C4-2B (cell line): ENCODE data around the gene CENATAC.
"Not testable (repeated sequence)": the region's sequence is repeated elsewhere in the genome, so short reads cannot be mapped to it uniquely, and the experiment has no call there.

ENCODE experiments used
- H3K27ac ChIP-seq: fragments of 450-650 bp; 2 replicates; pipeline ENCODE4 v1.5.1; 2017
- ZFX ChIP-seq: fragments of 450-650 bp; IDR thresholded peaks from 2 replicates; pipeline ENCODE4 v1.6.1; 2017
- TF ChIP-seq, protein P1 (sequence below): fragments of 450-650 bp; conservative IDR thresholded peaks from 2 replicates; pipeline ENCODE4 v1.5.1; 2017; ENCODE audit warnings: mild to moderate bottlenecking

The CENATAC gene

DNA sequence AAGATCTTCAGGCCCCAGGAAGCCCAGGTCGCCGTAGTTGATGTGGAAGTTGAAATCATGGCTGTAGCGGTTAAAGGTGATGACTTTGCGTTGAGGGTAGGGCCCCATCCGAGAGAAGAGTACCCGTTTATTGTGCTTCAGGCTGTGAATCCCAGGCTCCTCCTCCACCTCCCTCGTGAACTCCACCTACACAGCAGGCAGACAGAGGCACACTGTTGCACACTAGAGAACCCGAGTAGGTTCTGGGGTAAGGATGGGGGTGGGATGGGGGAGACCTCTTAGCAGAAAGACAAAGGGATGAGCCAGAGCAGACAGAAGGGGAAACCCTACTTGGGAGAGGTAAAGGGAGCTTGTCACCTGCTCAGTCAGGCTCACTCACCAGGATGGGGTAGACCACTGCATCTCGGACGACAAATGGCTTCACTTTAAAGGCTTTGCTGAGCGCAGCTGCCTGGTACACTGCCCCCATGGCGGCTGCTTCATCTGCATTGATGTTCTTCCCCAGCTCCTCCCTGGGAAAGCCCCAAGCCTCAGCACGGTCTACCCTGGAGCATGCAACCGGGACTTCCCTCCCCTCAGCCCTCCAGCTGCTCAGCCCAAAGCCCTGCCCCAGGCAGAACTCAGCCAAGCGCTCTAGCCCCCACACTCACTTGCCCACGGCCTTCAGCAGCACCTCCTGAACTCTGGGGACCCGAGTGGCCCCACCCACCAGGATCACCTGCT is 53.7 kb downstream of the CENATAC start:
- H3K27ac ChIP-seq = no peak overlapping the region
- TF ChIP-seq ZFX = no peak
- TF ChIP-seq, protein P1, sequence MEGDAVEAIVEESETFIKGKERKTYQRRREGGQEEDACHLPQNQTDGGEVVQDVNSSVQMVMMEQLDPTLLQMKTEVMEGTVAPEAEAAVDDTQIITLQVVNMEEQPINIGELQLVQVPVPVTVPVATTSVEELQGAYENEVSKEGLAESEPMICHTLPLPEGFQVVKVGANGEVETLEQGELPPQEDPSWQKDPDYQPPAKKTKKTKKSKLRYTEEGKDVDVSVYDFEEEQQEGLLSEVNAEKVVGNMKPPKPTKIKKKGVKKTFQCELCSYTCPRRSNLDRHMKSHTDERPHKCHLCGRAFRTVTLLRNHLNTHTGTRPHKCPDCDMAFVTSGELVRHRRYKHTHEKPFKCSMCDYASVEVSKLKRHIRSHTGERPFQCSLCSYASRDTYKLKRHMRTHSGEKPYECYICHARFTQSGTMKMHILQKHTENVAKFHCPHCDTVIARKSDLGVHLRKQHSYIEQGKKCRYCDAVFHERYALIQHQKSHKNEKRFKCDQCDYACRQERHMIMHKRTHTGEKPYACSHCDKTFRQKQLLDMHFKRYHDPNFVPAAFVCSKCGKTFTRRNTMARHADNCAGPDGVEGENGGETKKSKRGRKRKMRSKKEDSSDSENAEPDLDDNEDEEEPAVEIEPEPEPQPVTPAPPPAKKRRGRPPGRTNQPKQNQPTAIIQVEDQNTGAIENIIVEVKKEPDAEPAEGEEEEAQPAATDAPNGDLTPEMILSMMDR = no peak

DNA sequence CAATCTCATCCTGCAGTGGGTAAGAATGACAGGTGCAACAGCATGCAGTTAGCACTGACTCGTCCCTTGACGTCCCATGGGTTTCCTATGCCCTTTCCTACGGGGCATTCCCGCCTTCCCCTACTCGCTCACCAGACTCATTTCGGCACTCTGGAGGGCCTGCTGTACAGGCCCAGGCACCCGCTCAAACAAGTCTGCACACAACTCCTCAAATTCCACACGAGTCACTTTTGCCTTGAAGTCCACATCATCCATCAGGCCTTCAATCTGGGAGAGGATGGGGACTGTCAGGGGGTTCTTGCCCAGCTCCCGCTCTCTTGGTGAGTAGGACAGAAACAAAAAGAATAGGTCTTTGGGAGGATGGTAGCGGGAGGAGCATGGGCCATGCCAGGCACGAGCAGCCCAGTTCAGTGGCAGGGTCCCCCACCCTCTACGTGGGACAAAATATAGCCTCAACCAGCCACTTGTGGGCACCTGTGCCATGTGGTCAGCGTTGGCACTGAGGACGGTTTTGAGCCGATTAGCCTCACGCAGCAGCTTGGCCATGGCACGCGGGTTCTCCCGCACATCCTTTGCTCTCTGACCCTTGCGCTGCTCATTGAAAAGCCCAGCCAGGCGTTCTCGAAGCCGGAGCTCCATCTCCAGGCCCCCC is 54.4 kb downstream of the CENATAC start:
- TF ChIP-seq, protein P1 = no peak
- no peak for TF ChIP-seq ZFX

DNA sequence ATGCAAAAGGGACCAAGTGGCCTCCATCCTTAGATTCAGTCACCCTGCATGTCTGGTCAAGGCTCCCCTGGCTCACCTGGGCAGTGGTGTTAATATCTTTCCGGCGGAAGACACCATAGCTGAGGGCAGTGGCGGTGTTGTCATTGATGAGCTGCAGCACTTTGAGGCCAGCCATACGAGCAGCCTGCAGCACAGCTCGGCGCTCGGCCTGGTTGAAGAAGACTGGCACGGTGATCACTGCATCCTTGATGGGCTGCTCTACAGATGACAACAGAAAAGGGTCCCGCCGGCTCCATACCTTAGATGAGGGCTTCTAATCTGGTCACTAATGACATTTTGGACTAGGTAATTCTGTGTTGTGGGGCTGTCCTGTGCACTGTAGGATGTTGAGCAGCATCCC is 56.5 kb downstream of the CENATAC start:
- H3K27ac ChIP-seq = no peak overlapping the region
- no peak for TF ChIP-seq ZFX

More for the DNA sequence above, 54.4 kb downstream of the CENATAC start:
- H3K27ac ChIP-seq = no peak overlapping the region

DNA sequence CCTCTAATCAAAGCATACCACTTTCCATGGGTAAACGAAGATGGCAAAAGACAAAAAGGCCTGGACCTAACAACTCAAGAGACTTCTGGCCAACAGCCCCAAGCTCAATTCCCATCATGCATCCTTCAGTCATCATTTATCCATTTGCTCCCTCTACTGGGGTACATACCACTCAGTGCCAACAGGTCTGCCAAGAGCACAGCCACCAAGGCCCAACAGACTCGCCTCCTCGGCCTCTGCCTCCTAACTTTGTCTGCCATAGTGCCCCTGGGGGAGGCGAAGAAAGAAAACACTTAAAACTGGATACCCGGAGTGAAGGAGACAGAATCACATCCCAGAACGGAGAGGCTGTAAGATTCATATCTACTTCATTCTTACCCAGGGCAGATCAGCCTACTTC is 58.0 kb downstream of the CENATAC start:
- TF ChIP-seq, protein P1 = no peak
- no peak for TF ChIP-seq ZFX
- H3K27ac ChIP-seq = peak overlapping the region; percentile 87

DNA sequence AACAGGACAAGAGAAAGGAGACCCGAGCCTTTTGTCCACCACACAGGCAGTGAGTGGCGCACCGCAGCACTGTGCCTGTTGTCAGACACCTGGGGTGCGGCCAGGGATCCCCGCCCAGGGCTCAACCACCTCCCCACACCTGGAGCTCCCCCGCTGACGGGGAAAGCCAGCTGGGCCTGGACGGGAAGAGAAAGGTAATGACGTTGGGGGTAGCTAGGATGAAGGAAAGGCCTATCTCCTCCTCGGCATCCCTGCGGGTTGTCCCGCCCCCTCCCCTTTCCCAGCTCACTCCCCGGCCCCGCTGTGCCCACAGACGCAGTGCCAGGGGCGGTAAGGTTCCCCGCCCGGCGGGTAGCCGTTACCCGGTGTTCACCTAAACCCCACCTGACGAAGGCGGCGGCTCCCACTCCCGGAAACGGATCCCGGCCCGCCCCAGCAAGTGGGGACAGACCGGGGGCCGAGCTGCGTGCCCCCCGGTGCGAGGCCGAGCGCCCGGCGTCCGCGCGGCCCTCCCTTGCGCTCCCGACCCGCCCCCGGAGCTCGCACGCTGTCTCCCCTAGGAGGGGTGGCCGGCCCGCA is 58.6 kb downstream of the CENATAC start:
- H3K27ac ChIP-seq = peak overlapping the region; percentile 87
- peak; percentile 77; the same call in 1 of the 2 replicates for TF ChIP-seq ZFX
- TF ChIP-seq, protein P1 = no peak

DNA sequence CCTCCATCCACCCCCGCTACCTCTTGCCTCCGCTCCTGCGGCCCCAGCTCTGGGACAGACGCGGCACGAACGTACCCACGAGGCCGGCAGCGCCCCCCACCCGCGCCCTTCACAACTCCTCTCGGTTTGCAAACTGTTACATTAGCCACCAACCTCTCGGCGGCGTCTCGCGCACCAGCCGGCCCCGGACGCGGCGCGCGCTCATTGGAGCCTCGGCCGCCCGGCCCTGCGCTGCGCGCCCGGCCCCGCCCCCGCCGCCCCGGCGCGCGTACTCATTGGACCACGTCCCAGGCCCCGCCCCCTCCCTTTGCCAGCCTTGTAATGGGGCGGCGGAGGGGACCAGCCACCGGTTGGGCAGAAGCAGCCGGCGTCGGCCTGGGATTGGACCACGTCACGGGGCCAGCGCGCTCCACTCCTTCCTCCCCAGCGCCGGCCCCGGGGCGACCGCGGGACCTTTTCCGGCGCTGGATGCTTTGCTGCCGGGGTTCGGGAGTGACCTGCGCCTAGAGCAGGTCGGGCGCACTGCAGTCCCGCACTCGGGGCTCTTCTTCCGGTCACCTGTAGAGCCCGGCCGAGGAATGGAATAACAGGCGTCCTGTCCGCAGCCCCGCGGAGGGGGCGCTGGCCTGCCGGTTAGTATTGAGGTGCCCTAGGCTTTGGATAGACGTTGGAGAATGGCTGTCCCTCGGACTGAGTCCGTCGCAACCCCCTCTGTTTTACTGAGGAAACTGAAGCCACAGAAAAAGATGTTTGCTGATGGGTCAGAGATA is 59.2 kb downstream of the CENATAC start, which contains the start of gene HYOU1:
Gene HYOU1 (minus strand): TSS at position 206 of the 770 bp plus-strand sequence. CDS start 1,045 bp downstream, outside the sequence.
- TF ChIP-seq ZFX = peak; percentile 32; the same call in 1 of the 2 replicates
- TF ChIP-seq, protein P1 = no peak; the same call in 1 of the 2 replicates

DNA sequence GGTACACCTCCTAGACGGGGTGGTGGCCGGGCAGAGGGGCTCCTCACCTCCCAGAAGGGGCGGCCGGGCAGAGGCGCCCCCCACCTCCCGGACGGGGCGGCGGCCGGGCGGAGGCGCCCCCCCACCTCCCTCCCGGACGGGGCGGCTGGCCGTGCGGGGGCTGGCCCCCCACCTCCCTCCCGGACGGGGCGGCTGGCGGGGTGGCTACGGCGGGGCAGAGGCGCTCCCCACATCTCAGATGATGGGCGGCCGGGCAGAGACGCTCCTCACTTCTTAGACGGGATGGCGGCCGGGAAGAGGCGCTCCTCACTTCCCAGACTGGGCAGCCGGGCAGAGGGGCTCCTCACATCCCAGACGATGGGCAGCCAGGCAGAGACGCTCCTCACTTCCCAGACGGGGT is 61.2 kb downstream of the CENATAC start:
- H3K27ac ChIP-seq = not testable (repeated sequence)

More for the DNA sequence above, 59.2 kb downstream of the CENATAC start, which contains the start of gene HYOU1:
- H3K27ac ChIP-seq = peak within 1 kb of the TSS; percentile 87
